C4-2B (cell line): ENCODE data around the gene SERPINA4.

Experiments used
- CTCF ChIP-seq: fragments of 450-650 bp; conservative IDR thresholded peaks from 2 replicates; pipeline ENCODE4 v1.5.1; 2017; ENCODE audit warnings: mild to moderate bottlenecking
- ZFX ChIP-seq: fragments of 450-650 bp; IDR thresholded peaks from 2 replicates; pipeline ENCODE4 v1.6.1; 2017

- no peak for TF ChIP-seq CTCF
- TF ChIP-seq ZFX: no peak
Observed at GRCh38 chr14:94596361-94596760, 35.1 kb downstream of the SERPINA4 start.
